ENCODE data around the gene TBX2. TPM values are rescaled to one million over a fixed set of nuclear protein-coding genes. Genes with fewer than 3 reads are reported as not detected.

Gene TBX2
- total RNA-seq, 2 donors from 2014 or later, result 5.0 to 5.3 TPM

DNA sequence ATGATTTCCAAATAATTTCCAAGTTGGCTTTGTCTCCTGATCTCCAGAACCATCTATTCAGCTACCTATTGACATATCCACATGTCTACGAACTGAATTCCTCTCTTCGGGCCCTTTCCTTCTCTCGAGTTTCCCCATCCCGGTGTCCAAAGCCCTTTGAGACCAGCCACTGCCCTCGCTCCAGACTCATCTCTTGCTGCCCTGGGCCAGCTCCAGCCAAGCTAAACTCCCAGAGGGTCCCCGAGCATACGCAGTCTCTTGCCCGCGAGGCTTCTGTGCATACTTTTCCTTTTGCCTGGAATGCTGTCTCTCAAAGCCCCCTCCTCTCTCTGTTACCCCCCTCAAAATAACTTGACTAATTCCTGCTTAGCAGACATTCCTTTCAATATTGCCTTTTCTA, 27.2 kb upstream of the TBX2 start:
- no peaks in the 10 kb centered on the region for H3K27me3 ChIP-seq
- intact Hi-C loops (cut with DNase I), result no loop called here
- no peak overlapping the region for H3K4me3 ChIP-seq
- H3K9ac ChIP-seq (ENCODE audit: low read depth in 2 of 2, low read length in 2 of 2), result no peak overlapping the region
- no peak overlapping the region for H3K27ac ChIP-seq
- DNase-seq, result no peak
- H3K36me3 ChIP-seq, result no peaks in the 10 kb centered on the region
- H3K4me1 ChIP-seq, result no peaks in the 10 kb centered on the region
- no peaks in the 10 kb centered on the region for H3K9me3 ChIP-seq
- TF ChIP-seq, protein P1, sequence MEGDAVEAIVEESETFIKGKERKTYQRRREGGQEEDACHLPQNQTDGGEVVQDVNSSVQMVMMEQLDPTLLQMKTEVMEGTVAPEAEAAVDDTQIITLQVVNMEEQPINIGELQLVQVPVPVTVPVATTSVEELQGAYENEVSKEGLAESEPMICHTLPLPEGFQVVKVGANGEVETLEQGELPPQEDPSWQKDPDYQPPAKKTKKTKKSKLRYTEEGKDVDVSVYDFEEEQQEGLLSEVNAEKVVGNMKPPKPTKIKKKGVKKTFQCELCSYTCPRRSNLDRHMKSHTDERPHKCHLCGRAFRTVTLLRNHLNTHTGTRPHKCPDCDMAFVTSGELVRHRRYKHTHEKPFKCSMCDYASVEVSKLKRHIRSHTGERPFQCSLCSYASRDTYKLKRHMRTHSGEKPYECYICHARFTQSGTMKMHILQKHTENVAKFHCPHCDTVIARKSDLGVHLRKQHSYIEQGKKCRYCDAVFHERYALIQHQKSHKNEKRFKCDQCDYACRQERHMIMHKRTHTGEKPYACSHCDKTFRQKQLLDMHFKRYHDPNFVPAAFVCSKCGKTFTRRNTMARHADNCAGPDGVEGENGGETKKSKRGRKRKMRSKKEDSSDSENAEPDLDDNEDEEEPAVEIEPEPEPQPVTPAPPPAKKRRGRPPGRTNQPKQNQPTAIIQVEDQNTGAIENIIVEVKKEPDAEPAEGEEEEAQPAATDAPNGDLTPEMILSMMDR (IDR thresholded peaks at IDR 0.05), result no peak

DNA sequence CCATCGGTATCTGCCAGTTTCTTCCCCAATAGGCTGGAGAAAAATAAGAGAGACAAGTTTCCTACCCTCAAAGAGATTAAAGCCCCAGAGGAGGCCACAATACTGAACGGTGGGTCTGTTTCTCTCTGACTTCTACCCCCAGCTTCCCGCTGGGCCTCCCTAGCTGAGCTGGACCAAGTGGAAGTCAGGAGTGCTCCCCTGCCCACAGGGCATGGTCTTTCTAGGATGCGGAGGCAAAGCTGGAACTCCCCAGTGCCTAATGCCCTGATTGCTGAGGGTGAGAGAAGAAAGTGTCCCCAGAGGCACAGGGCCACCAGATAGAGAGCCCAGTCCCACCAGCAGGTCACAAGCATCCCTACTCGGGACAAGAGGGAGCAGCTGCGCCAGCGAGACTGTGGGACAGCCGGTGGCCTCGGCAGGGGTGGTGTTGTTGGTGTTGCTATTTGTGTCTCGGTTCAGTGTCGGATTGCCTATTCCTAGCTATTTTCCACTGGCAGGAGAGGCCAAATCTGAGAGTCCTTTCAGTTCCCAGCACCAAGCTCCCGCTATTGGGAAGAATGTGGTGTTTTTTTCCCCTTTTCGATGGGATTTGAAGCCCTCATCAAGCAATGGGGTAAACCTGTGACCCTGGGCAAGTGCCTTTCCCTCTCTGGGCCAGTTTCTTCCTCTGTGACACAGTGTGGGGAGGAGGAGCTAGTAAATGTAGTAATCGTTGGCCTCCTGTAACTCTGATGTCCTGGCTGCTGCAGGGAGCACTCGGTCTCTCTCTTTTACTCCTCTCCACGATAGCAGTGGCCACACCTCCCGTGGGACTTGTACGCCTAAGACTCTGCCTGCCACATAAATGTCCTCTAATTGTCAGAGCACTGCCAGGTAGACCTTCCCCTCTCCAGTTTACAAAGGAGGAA, 22.5 kb upstream of the TBX2 start:
- H3K9ac ChIP-seq (ENCODE audit: low read depth in 2 of 2, low read length in 2 of 2), result no peak overlapping the region
- no peak overlapping the region for H3K27ac ChIP-seq
- no peaks in the 10 kb centered on the region for H3K4me1 ChIP-seq
- H3K9me3 ChIP-seq, result no peaks in the 10 kb centered on the region
- intact Hi-C loops (cut with DNase I), result no loop called here
- TF ChIP-seq, protein P1 (IDR thresholded peaks at IDR 0.05), result no peak
- no peak overlapping the region for H3K4me3 ChIP-seq
- no peaks in the 10 kb centered on the region for H3K36me3 ChIP-seq
- no peaks in the 10 kb centered on the region for H3K27me3 ChIP-seq
- no peak for DNase-seq

DNA sequence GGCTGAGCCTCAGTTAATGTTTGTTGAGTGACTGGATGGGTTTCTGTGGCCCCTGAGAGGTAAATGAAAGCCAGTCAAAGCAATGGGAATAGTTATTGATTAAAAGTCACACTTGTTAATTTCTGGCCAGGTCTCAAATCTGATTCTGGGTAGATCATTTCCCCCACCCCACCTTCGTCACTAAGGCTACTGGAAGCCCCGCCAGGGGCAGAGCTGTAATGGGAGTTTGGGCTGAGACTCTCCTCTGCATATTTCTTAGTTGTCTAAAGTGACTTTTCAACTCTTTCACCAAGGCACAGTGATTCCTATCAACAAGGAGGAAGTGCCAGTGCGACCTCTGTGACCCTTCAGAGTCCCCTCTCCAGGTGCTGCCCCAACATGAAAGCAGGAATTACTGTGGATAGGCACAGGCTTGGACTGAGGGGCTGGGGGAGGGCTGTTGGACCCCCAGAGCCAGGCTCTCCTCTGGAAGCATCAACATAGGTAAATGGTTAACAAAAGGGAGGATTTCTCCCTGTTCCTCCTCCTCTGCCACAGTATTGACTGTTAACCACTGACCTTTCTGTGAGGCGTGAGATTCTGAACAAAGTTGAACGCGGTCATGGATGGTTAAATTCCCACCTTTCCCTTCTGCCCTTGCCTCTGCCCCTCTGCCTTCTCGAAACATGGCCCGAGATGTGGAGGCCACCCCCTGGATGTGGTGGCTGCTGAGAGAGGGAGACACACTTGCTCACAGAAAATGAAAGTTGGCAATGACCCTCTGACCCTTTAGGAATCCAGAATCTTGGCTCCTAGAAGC, 20.8 kb upstream of the TBX2 start:
- Histone ChIP-seq H3K4me1 (no peaks in the 10 kb centered on the region), H3K4me3 (no peak overlapping the region), H3K27me3 (no peaks in the 10 kb centered on the region), H3K9me3 (no peaks in the 10 kb centered on the region), H3K9ac (ENCODE audit: low read depth in 2 of 2, low read length in 2 of 2) (no peak overlapping the region), H3K27ac (no peak overlapping the region), H3K36me3 (no peaks in the 10 kb centered on the region)
- TF ChIP-seq, protein P1 (IDR thresholded peaks at IDR 0.05), result no peak
- DNase-seq, result no peak
- intact Hi-C loops (cut with DNase I), result no loop called here

DNA sequence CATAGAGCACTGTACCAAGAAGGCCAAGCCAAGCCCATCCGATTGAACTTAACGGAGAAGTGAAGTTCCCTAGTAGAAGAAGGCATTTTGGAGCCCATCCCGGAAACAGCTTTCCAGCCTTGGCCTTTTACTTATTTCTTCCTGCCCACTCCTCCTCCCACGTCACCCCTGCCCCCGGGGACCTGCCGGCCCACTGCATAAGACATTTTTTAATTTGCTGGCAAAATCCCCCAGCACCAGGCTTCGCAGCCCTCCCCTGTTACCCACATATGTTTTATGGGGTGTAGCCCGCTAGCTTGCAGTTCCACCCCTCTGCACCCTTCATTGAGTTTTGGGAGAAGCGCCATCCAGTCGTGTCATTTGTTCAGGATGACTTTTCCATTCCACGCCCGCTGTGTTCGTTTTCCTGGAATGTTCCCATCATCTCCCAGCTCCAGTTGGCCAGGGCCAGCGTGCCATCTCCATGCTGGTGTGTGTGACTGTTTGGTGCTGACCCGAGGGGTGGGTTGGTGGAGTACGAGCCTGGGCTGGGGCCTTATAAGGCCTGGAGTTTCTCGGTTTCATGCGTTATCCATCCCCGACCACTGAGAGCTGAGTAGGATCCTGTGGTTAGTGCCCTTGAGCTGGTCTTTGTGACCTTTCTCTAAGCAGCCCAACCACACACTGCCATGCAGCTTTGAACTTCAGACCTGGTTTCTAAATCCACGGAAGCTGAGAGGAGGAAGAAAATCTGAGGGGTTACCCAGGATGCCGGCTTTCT, 20.0 kb upstream of the TBX2 start:
- no peak overlapping the region for H3K9ac ChIP-seq (ENCODE audit: low read depth in 2 of 2, low read length in 2 of 2)
- DNase-seq, result no peak
- H3K4me3 ChIP-seq, result no peak overlapping the region
- intact Hi-C loops (cut with DNase I), result no loop called here
- no peaks in the 10 kb centered on the region for H3K4me1 ChIP-seq
- H3K9me3 ChIP-seq, result no peaks in the 10 kb centered on the region
- H3K27ac ChIP-seq, result no peak overlapping the region
- no peaks in the 10 kb centered on the region for H3K27me3 ChIP-seq
- no peaks in the 10 kb centered on the region for H3K36me3 ChIP-seq
- TF ChIP-seq, protein P1 (IDR thresholded peaks at IDR 0.05), result no peak

DNA sequence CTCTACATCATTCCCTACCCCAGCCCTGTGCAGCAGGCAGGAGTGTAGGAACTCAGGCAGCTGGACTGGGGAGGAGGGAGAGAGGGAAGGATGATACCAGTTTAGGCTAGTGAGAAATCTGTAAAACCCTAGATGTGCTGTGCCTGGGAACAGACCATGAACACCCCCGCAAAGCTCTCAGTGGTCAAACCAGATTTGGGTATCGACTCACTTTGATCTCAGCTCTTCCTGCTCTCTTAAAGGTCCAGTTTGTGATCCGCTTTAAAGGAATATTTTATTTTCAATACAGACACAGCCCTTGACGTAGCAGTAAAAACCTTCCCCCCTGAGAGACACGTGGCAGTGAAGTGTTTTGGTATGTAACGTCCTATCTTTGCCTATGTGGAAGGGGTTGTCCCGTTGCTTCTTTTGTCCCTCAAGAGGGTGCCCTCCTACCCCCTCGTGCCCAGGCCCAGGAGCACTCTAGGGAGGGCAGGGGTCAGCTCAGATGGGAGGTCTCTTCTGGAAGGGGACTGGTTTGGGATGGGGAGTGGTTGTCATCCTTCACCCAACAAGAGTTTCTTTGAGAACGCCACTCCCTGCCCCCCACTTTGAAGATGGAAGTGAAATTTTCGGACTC, 19.3 kb upstream of the TBX2 start:
- H3K4me1 ChIP-seq, result no peaks in the 10 kb centered on the region
- H3K27ac ChIP-seq, result no peak overlapping the region
- TF ChIP-seq, protein P1 (IDR thresholded peaks at IDR 0.05), result no peak
- H3K27me3 ChIP-seq, result no peaks in the 10 kb centered on the region
- no peak overlapping the region for H3K4me3 ChIP-seq
- H3K9ac ChIP-seq (ENCODE audit: low read depth in 2 of 2, low read length in 2 of 2), result no peak overlapping the region
- no peaks in the 10 kb centered on the region for H3K36me3 ChIP-seq
- H3K9me3 ChIP-seq, result no peaks in the 10 kb centered on the region
- no peak for DNase-seq
- intact Hi-C loops (cut with DNase I), result no loop called here

All from colonic mucosa (tissue), 4 donors.